Activated CD8-positive, alpha-beta memory T cell treated with anti-CD3 and anti-CD28 coated beads for 36 hours (primary cell): Measurements from ENCODE around the gene PPIAL4G. TPM values are rescaled to one million over a fixed set of nuclear protein-coding genes. Genes with fewer than 3 reads are reported as not detected.
"Not testable (repeated sequence)": the region's sequence is repeated elsewhere in the genome, so short reads cannot be mapped to it uniquely, and the experiment has no call there.

ENCODE experiments used
- CTCF ChIA-PET: fragments of 350-600 bp; sonication (Branson Sonifier 250); formaldehyde crosslinking; loops from one replicate; lab custom pipeline; 2021; ENCODE audit warnings: antibody characterized with exemption; lab: Charles Lee
- POLR2A ChIA-PET: fragments of 350-600 bp; sonication (Branson Sonifier 250); formaldehyde crosslinking; loops from one replicate; lab custom pipeline; 2021; ENCODE audit warnings: antibody characterized with exemption; lab: Charles Lee
- total RNA-seq, 2 experiments: library from RNA; stranded (reverse); gene quantifications; one replicate each; pipeline ENCODE4 v1.2.3, GENCODE V29; 2021

Gene PPIAL4G
- total RNA-seq, 2 experiments from 2014 or later, result 0.06 TPM; not detected in 1

GRCh38 chr1:148434832-148435231, 48.3 kb downstream of the PPIAL4G start:
- ChIA-PET CTCF (no interaction called here), POLR2A (no interaction called here)

- POLR2A ChIA-PET, CTCF ChIA-PET: not testable (repeated sequence)
Observed at GRCh38 chr1:148432916-148433317, 50.2 kb downstream of the PPIAL4G start.

Other genes with a start within 250 kb of the PPIAL4G start
- gene NBPF14, start 112.7 kb upstream of the PPIAL4G start, total RNA-seq, result 10 to 100 TPM in 1 of 2 experiments, 1 to 10 TPM in 1; 9.4 to 10.7 TPM